22Rv1 (cell line): ENCODE data around the gene CAMTA1.

Experiments
- CTCF ChIP-seq: fragments of 450-650 bp; IDR thresholded peaks from 2 replicates; pipeline ENCODE4 v1.5.1; 2017; ENCODE audit warnings: mild to moderate bottlenecking
- ZFX ChIP-seq: fragments of 450-650 bp; IDR thresholded peaks from 2 replicates; pipeline ENCODE4 v1.6.1; 2017; ENCODE audit warnings: antibody characterized with exemption, borderline replicate concordance

- no peak for TF ChIP-seq CTCF
- no peak for TF ChIP-seq ZFX
Measured at GRCh38 chr1:6803357-6803756, 18.1 kb downstream of the CAMTA1 start.
